Activated T-helper 2 cell treated with anti-CD3 and anti-CD28 coated beads, Interferon-gamma antibody, Interleukin-2, Interleukin-4, amounts not matched to agents 10 μg/mL and 5 μg/mL and 100 μg/mL, durations not matched to agents 14 hours and 24 hours and 36 hours (primary cell): ENCODE data around the gene FOXC1. TPM values are rescaled to one million over a fixed set of nuclear protein-coding genes. Genes with fewer than 3 reads are reported as not detected.
A peak's percentile ranks its signal among the peaks of the same experiment; 100 is the strongest.

Experiments
- DNase-seq: peaks from one replicate; pipeline ENCODE4 v3.0.0; 2021; ENCODE audit warnings: low spot score
- H3K27ac Mint-ChIP-seq: one replicate; pipeline ENCODE4 v1.8.0; 2021; ENCODE audit warnings: mixed read lengths
- H3K27me3 Mint-ChIP-seq: one replicate; pipeline ENCODE4 v1.8.0; 2021; ENCODE audit warnings: low read depth, mixed read lengths
- H3K36me3 Mint-ChIP-seq: one replicate; pipeline ENCODE4 v1.8.0; 2021; ENCODE audit warnings: low read depth, mixed read lengths
- H3K4me1 Mint-ChIP-seq: one replicate; pipeline ENCODE4 v1.8.0; 2021; ENCODE audit warnings: low read depth, mixed read lengths
- H3K4me3 Mint-ChIP-seq: one replicate; pipeline ENCODE4 v1.8.0; 2021; ENCODE audit warnings: low read depth, mild to moderate bottlenecking, moderate library complexity, mixed read lengths
- H3K9me3 Mint-ChIP-seq: one replicate; pipeline ENCODE4 v1.8.0; 2021; ENCODE audit warnings: mixed read lengths
- intact Hi-C: fragments of 100-400 bp; cut with micrococcal nuclease; formaldehyde crosslinking; loops from one replicate; pipeline ENCODE4 v1.15.1; 2023
- total RNA-seq: library from RNA; stranded (reverse); gene quantifications from 2 replicates; pipeline ENCODE4 v1.2.3, GENCODE V29; 2022

FOXC1 gene
- total RNA-seq, 1 donor from 2014 or later: 0.07 TPM

- Mint-ChIP-seq H3K27ac (no peak overlapping the region), H3K4me1 (peaks cover 5% of the 10 kb centered on the region), H3K27me3 (peaks cover 71% of the 10 kb centered on the region), H3K4me3 (no peak overlapping the region), H3K9me3 (no peaks in the 10 kb centered on the region), H3K36me3 (peaks cover 3% of the 10 kb centered on the region)
- no peak for DNase-seq
- intact Hi-C loops: no loop called here
These were observed 10.9 kb downstream of the FOXC1 start for GRCh38 chr6:1620504-1621069.

- H3K36me3 Mint-ChIP-seq: peaks cover 3% of the 10 kb centered on the region
- H3K27ac Mint-ChIP-seq: no peak overlapping the region
- H3K4me3 Mint-ChIP-seq: no peak overlapping the region
- no peaks in the 10 kb centered on the region for H3K9me3 Mint-ChIP-seq
- peaks cover 71% of the 10 kb centered on the region for H3K27me3 Mint-ChIP-seq
- peaks cover 5% of the 10 kb centered on the region for H3K4me1 Mint-ChIP-seq
- intact Hi-C loops: no loop called here
- no peak for DNase-seq
These were observed 11.5 kb downstream of the FOXC1 start for GRCh38 chr6:1621070-1621701.

- Mint-ChIP-seq H3K27me3 (peaks cover 73% of the 10 kb centered on the region), H3K36me3 (peaks cover 3% of the 10 kb centered on the region), H3K4me1 (peaks cover 5% of the 10 kb centered on the region), H3K9me3 (no peaks in the 10 kb centered on the region), H3K27ac (no peak overlapping the region), H3K4me3 (no peak overlapping the region)
- no peak for DNase-seq
- intact Hi-C loops: no loop called here
These were observed 12.6 kb downstream of the FOXC1 start for GRCh38 chr6:1622220-1622850.

GRCh38 chr6:1622851-1623768 lies 13.4 kb downstream of the FOXC1 start:
- Mint-ChIP-seq H3K36me3 (peaks cover 3% of the 10 kb centered on the region), H3K27ac (no peak overlapping the region)
- intact Hi-C loops: no loop called here

GRCh38 chr6:1623769-1624057 lies 14.0 kb downstream of the FOXC1 start:
- H3K27ac Mint-ChIP-seq: no peak overlapping the region
- peaks cover 5% of the 10 kb centered on the region for H3K4me1 Mint-ChIP-seq
- H3K36me3 Mint-ChIP-seq: peaks cover 3% of the 10 kb centered on the region
- DNase-seq: no peak
- H3K4me3 Mint-ChIP-seq: no peak overlapping the region
- intact Hi-C loops: loop anchor here (2.0 kb wide), 1 partner anchor 17 kb away; no protein-coding TSS in a partner anchor
- H3K27me3 Mint-ChIP-seq: peaks cover 71% of the 10 kb centered on the region
- no peaks in the 10 kb centered on the region for H3K9me3 Mint-ChIP-seq

More at GRCh38 chr6:1622851-1623768, 13.4 kb downstream of the FOXC1 start:
- Mint-ChIP-seq H3K27me3 (peaks cover 72% of the 10 kb centered on the region), H3K9me3 (no peaks in the 10 kb centered on the region), H3K4me3 (no peak overlapping the region), H3K4me1 (peaks cover 5% of the 10 kb centered on the region)
- no peak for DNase-seq

- no peak for DNase-seq
- Mint-ChIP-seq H3K36me3 (peaks cover 3% of the 10 kb centered on the region), H3K9me3 (no peaks in the 10 kb centered on the region), H3K4me1 (peaks cover 5% of the 10 kb centered on the region), H3K27ac (no peak overlapping the region), H3K27me3 (peaks cover 74% of the 10 kb centered on the region), H3K4me3 (no peak overlapping the region)
- intact Hi-C loops: loop anchor here (2.0 kb wide), 1 partner anchor 17 kb away; no protein-coding TSS in a partner anchor
These were observed 14.5 kb downstream of the FOXC1 start for GRCh38 chr6:1624058-1624850.

- peak overlapping the region; percentile 45 for H3K4me3 Mint-ChIP-seq
- intact Hi-C loops: loop anchor here (2.0 kb wide), 1 partner anchor 18 kb away; no protein-coding TSS in a partner anchor
- no peaks in the 10 kb centered on the region for H3K9me3 Mint-ChIP-seq
- no peak overlapping the region for H3K27ac Mint-ChIP-seq
- DNase-seq: no peak
- H3K36me3 Mint-ChIP-seq: peaks cover 3% of the 10 kb centered on the region
- H3K4me1 Mint-ChIP-seq: peaks cover 5% of the 10 kb centered on the region
- H3K27me3 Mint-ChIP-seq: peaks cover 68% of the 10 kb centered on the region
These were observed 15.4 kb downstream of the FOXC1 start for GRCh38 chr6:1624851-1625781.

GRCh38 chr6:1625794-1626435 lies 16.2 kb downstream of the FOXC1 start:
- peaks cover 3% of the 10 kb centered on the region for H3K36me3 Mint-ChIP-seq
- no peak for DNase-seq
- H3K27ac Mint-ChIP-seq: no peak overlapping the region
- intact Hi-C loops: loop anchor here (2.0 kb wide), 1 partner anchor 19 kb away; no protein-coding TSS in a partner anchor
- no peaks in the 10 kb centered on the region for H3K9me3 Mint-ChIP-seq
- H3K4me3 Mint-ChIP-seq: no peak overlapping the region
- H3K4me1 Mint-ChIP-seq: peaks cover 5% of the 10 kb centered on the region
- H3K27me3 Mint-ChIP-seq: peaks cover 67% of the 10 kb centered on the region

GRCh38 chr6:1626481-1626880 lies 16.8 kb downstream of the FOXC1 start:
- intact Hi-C loops: no loop called here
- H3K9me3 Mint-ChIP-seq: no peaks in the 10 kb centered on the region
- DNase-seq: no peak
- H3K4me1 Mint-ChIP-seq: peaks cover 5% of the 10 kb centered on the region
- H3K27ac Mint-ChIP-seq: no peak overlapping the region
- H3K27me3 Mint-ChIP-seq: peaks cover 63% of the 10 kb centered on the region
- peaks cover 3% of the 10 kb centered on the region for H3K36me3 Mint-ChIP-seq
- no peak overlapping the region for H3K4me3 Mint-ChIP-seq

- Mint-ChIP-seq H3K4me3 (no peak overlapping the region), H3K4me1 (peaks cover 5% of the 10 kb centered on the region), H3K36me3 (no peaks in the 10 kb centered on the region), H3K9me3 (no peaks in the 10 kb centered on the region), H3K27me3 (peaks cover 50% of the 10 kb centered on the region), H3K27ac (no peak overlapping the region)
- no peak for DNase-seq
- intact Hi-C loops: no loop called here
These were observed 18.3 kb downstream of the FOXC1 start for GRCh38 chr6:1627827-1628560.
